Fibroblast of upper back skin (primary cell): ENCODE results near the gene CADPS2.

Experiments
- DNase-seq: peaks from one replicate; pipeline ENCODE4 v3.0.0-alpha.2; 2013

Gene CADPS2

GRCh38 chr7:122429926-122430325 lies 456.3 kb downstream of the CADPS2 start:
- DNase-seq: no peak

DNA sequence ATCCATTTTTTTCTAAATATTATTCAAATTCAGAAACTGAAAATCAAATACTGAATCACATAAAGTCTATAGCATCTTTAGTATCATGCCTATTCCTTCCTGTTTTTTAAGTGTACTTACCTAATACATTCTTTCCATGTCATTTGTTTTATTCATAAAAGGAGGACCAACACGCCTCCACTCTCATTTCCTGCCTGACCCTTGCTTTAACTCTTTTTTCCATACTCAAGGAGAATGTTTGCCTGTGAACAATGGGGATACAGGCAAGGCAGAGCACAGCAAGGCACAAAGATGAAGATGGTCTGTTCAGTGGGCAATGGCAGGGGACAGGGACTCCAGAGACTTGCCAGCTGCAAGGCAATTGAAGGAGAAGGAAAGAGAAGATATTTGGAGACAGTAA lies 460.5 kb downstream of the CADPS2 start:
- no peak for DNase-seq

DNA sequence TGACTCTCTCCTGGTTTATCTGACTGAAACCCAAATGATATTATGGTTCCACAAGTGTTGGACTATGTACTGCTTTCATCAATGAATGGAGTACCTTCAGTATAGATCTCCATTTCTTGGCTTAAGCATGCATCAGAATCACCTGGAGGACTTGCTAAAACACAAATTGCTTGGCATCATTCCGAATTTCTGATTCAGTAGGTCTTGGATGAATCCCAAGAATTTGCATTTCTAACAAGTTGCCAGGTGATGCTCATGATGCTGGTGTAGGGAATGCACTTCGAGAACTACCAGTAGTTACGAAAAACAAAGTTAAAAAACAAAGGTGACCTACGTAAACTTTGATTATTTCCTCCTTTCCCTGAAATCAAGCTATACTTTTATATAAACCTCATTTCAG lies 462.7 kb downstream of the CADPS2 start:
- DNase-seq: no peak

GRCh38 chr7:122416336-122416735 lies 469.9 kb downstream of the CADPS2 start:
- no peak for DNase-seq

DNA sequence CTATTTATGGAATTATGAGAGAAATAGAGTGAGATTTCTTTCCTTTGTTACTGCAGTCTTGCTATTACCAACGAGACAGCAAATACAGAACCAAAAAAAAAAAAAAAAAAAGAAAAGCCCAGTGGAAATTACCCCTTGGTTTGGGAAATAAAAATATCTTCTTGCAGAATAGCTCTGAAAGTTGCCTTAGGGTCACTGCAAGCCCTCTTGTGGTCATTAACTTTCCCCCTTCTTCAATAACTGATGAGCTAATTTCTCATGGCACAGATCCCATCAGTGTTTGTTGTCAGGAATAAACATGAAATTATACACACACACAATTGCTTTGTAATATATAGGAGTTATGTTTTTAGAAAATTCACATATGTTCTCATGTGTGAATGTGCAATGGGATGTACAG lies 470.8 kb downstream of the CADPS2 start:
- DNase-seq: no peak

GRCh38 chr7:122413339-122413738 lies 472.9 kb downstream of the CADPS2 start:
- DNase-seq: no peak

DNA sequence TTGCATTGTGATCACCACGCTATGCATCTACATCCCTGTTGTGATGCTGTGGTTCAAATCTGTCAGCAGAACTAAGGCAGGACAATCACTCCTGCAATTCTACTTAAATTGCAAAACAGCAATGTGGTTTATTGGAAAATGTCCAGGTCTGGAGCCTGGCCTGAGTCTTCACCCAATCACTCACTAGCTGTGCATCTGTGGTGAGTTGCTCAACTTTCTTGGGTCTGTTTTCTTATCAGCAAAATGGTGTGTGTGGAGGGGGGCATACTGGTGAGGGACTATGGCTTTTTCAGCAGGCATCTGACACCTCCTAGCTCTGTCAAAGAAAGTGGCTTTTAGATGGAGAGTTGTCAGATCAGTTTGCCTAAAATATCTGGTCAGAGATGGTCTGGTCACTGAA lies 473.4 kb downstream of the CADPS2 start:
- DNase-seq: peak; percentile 58

GRCh38 chr7:122412441-122412840 lies 473.8 kb downstream of the CADPS2 start:
- peak; percentile 20 for DNase-seq

GRCh38 chr7:122407195-122407594 lies 479.1 kb downstream of the CADPS2 start:
- no peak for DNase-seq

DNA sequence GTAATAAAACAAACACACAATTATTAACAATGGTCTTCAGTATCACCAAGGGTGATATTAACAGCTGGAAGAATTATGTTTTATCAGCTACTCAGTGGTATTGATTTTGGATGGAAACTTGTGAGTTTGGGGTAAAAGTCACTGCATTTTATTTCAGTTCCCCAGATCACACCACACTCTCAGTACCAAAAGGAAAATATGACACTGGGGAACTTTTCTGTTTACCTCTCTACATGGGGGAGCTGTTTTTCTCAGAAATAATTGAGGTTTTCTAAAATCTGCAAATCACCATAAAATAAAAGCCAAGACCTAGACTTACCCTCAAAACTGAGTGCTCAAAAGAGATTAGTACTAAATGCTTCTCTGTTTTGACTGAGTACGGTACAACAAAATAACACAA lies 483.1 kb downstream of the CADPS2 start:
- no peak for DNase-seq

- DNase-seq: no peak
These were observed 484.0 kb downstream of the CADPS2 start for GRCh38 chr7:122402235-122402634.

DNA sequence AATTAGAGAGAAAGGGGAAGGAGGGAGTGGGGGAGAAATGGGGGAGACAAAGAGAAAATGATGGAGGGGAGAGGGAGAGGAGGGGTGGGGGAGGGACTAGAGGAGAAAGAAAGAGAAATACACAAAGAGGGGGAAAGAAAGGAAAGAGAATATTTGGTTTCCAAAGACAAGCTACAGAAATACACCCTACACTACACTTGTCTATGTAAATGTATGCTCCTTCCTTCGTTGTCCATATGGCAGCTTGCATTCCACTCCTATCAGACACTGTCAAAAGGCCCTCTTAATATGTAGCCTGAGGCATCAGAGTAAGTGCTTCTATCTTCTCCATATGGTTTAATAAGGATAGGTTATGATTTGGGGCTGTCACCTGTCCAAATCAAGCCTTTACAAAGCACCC lies 488.9 kb downstream of the CADPS2 start:
- DNase-seq: no peak

GRCh38 chr7:122394512-122394911 lies 491.7 kb downstream of the CADPS2 start:
- DNase-seq: no peak

GRCh38 chr7:122384528-122384927 lies 501.7 kb downstream of the CADPS2 start:
- DNase-seq: no peak

- DNase-seq: no peak
These were observed 502.3 kb downstream of the CADPS2 start for GRCh38 chr7:122383934-122384333.

DNA sequence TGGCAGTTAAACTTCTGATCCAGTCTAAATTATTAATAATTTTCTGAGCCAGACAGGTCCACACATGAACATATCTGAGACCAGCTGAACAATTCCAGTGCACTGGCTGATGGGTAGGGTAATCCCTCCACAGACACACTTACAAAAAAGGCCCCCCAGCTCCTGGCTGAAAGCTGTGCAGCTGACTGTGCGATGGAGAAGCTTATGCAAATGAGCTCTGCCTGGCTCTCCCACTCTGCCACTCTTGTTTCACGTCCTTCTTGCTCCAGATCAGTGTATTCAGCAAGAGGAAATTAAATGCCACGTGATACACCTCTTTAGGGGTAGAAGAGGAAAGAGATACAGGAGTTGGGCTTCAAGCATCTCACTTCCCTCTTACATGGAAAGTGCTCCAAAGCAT lies 505.3 kb downstream of the CADPS2 start:
- no peak for DNase-seq

DNA sequence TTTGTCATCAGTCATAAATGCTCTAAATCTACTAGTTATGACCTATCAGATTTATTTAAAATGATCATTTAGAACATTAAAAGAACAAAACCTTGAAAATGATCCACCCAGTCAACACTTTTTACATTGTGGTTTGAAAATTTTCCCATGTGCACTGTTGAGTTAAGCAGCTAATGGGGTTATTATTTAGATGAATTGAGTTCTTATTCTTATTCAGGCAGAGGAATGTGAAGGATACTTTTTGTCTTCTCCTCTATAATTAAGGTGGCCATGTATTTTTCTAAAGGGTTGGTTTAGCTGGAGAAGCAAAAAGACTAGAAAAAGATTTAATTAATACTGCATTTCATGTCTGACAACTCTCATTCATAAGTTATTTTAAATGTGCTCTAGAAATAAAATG lies 506.8 kb downstream of the CADPS2 start:
- DNase-seq: no peak

GRCh38 chr7:122369756-122370155 lies 516.5 kb downstream of the CADPS2 start:
- no peak for DNase-seq

DNA sequence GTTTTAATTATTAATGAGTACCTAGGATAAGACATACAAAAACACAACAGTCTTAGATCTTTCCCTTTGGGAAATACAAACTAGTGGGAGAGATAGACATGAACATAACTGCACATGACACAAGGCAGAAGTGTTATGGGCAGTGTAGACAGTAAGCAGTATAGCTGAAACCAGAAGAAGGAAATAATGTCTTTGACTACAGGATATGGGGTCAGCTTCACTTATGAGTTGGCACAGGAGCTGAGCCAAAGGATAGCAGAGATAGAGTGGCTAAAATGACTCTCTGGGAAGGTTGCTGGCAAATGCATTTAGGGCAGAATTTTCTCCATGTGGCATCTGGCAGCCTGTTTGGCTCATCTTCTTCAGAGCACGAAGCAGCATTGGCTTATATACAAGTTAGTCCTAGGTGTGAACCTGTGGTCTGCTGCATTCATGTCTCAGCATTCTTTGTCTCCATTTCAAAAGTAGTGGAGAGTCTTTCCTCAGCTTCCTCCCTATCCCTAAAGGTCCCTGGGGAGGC lies 521.4 kb downstream of the CADPS2 start:
- DNase-seq: no peak

DNA sequence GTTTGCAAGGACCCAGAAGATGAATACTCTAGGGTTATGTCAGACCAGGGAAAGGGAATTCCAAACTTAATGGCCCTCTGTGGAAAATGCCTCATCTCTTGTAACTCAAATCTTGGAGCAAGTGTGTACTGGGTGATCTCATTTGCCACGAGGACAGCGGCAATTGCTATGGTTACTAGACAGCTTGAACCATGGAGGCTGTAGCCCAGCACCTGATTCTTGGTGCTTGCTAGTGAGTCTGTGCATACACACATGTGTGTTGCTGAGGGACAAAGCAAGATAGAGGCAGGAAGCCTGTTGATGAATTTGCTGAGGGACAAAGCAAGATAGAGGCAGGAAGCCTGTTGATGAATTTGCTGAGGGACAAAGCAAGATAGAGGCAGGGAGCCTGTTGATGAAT lies 523.1 kb downstream of the CADPS2 start:
- no peak for DNase-seq

DNA sequence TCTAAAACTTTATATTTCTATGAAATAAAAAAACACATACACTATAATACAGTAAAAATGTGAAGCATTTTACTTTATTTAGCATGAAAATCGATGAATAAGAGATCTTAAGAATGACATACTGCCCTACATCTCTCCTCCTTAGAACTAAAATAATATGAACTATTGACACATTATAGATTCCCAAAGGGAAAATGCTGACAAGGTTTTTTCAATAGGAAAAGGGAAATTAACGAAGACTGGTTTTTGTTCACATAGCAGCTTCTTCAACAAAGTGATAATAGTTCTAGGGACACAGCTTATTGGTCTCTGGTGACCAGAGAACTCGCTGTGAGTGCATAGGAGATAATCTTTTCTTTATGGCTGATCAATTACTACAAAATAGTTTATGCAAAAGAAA lies 523.8 kb downstream of the CADPS2 start:
- DNase-seq: no peak

- no peak for DNase-seq
These were observed 531.6 kb downstream of the CADPS2 start for GRCh38 chr7:122354656-122355055.

GRCh38 chr7:122352454-122352853 lies 533.8 kb downstream of the CADPS2 start:
- DNase-seq: no peak

- DNase-seq: no peak
These were observed 535.6 kb downstream of the CADPS2 start for GRCh38 chr7:122350701-122351100.

DNA sequence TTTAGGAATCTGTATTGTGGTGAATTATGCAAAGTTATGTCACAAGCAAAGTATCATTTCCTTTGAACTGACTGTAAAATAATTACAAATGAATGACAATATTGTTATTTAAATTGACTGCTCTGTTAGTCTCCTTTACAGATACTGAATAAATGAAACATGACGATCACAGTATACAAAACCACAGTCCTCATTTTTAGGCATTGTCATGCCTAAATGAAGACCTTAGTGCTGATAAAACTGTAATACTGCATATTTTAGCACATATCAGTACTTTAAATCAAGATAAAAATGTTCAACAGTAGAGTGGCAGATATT lies 542.0 kb downstream of the CADPS2 start:
- no peak for DNase-seq
